Ovary (tissue), 9 donors: Measurements from ENCODE around the gene TCF12. TPM values are rescaled to one million over a fixed set of nuclear protein-coding genes. Genes with fewer than 3 reads are reported as not detected.

Experiments used
- DNase-seq, 5 donors: peaks; one replicate each; pipeline ENCODE4 v3.0.0-alpha.2; 2019 to 2020
- H3K27ac ChIP-seq, 2 donors: fragments of 200-600 bp; one replicate each; pipeline versions ENCODE4 v1.5.1 to v1.8.0; 2019 to 2022
- H3K27me3 ChIP-seq: fragments of 200-600 bp; one replicate; pipeline ENCODE4 v1.8.0; 2022
- H3K36me3 ChIP-seq: fragments of 200-600 bp; sonication (generic); one replicate; pipeline ENCODE4 v1.5.1; 2019
- H3K4me1 ChIP-seq: one replicate; pipeline ENCODE4 v1.8.1; 2013; ENCODE audit warnings: mild to moderate bottlenecking, moderate library complexity; ENCODE audit not compliant: insufficient read depth
- H3K4me3 ChIP-seq: fragments of 200-600 bp; sonication (generic); one replicate; pipeline ENCODE4 v1.5.1; 2017
- H3K9me3 ChIP-seq, 2 donors: fragments of 200-600 bp in 1 of 2; sonication (generic) in 1 of 2; one replicate each; pipeline versions ENCODE4 v1.5.1 to v1.8.1; 2013 to 2019; ENCODE audit warnings: mild to moderate bottlenecking in 1 of 2, moderate library complexity in 1 of 2
- EP300 ChIP-seq: sonication (generic); formaldehyde crosslinking; IDR thresholded peaks from one replicate; pipeline ENCODE4 v1.6.1; 2017; ENCODE audit warnings: antibody characterized with exemption
- POLR2A ChIP-seq: fragments of 450-650 bp; IDR thresholded peaks from one replicate; pipeline ENCODE4 v1.6.1; 2017; ENCODE audit warnings: antibody characterized with exemption, mild to moderate bottlenecking, moderate library complexity
- WGBS, 3 donors: extraction: QIAGEN DNeasy Blood & Tissue Kit in 1 of 3; methylation state at CpG; one replicate each; pipeline versions ENCODE4 v1.1.5 to v1.1.7; 2013 to 2017; 5-methylcytosine and 5-hydroxymethylcytosine counted together
- intact Hi-C, 4 donors: fragments of 100-400 bp; cut with DNase I; formaldehyde crosslinking; loops; one replicate each; pipeline versions ENCODE4 v1.11.0 to v1.15.1; 2022 to 2023
- polyA plus RNA-seq, 2 donors: library from polyadenylated mRNA; stranded (reverse); fragments of 200-250 nt in 1 of 2; fragments of 350-450 nt in 1 of 2; fragmentation: Illumina TruSeq in 1 of 2; extraction: RNeasy Lipid Tissue Mini Kit (QIAGEN cat#74804) in 1 of 2; gene quantifications; one replicate each; pipeline ENCODE4 v1.2.3, GENCODE V29; 2013 to 2014
- total RNA-seq, 7 donors: library from RNA; depleted of rRNA in 2 of 7; stranded (reverse); fragments of >200 nt in 2 of 7; fragmentation: NEBNext Ultra II Directional in 3 of 7; extraction: Animal tissue kit (Norgen Biotek cat#: 25700) in 3 of 7; gene quantifications; one replicate each; pipeline versions ENCODE4 v1.1.0 to v1.2.4, GENCODE V29; 2016 to 2023
- TF ChIP-seq, protein P1 (sequence below), 3 donors: fragments of 450-650 bp in 2 of 3; fragments of 200-600 bp in 1 of 3; IDR thresholded peaks; one replicate each; pipeline versions ENCODE4 v1.5.1 to v1.8.0; 2016 to 2022; ENCODE audit warnings: antibody characterized with exemption in 3 of 3, mild to moderate bottlenecking in 1 of 3
- donor health status: DM: no; HTN: no; CAD: no; lungs with moderate emphysema.
- donor health status: DM: no; HTN: no; CAD: no.
- donor health status: Bipolar disorder and iron deficiency.
- donor health status: DM: yes; HTN: yes; CAD: no.
- donor health status: DM: no; HTN: no; CAD: no.
- donor health status: DM: yes; HTN: yes; CAD: no.

Gene TCF12
- total and polyA plus RNA-seq, 9 donors = 28.6 to 150 (median 116) TPM

DNA sequence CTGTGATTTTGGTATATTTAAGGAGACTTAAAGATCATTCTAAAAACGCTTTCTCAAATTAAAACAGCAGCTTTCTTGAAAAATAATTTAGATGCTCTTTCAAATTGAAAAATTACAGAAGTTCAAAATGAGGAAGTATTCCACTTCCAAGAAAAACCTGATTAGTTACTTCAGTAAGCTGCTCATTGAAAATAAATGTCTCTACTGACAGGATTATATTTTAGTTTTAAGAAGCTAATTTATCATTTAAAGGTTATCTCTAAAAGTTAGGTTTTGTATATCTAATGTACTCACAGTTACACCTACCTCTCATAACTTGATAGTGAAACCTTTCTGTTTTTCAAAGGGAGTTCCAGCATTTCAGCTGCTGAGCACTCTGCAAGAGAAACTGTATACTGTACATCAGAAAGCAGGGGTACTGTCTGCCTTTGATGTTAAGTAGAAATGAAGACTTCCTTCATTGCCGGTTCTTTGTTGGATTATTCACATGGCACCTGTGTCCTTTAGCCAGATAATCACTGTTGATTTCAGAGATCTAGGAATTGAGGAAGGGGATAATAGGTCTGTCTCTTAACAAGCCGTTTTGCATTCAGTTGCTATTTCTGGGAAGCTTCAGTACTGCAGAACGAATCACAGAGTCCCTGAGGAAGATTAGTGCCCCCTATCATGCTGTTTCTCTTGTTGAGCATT, 161.6 kb downstream of the TCF12 start:
- peaks cover 5% of the 10 kb centered on the region for H3K4me1 ChIP-seq
- TF ChIP-seq, protein P1, sequence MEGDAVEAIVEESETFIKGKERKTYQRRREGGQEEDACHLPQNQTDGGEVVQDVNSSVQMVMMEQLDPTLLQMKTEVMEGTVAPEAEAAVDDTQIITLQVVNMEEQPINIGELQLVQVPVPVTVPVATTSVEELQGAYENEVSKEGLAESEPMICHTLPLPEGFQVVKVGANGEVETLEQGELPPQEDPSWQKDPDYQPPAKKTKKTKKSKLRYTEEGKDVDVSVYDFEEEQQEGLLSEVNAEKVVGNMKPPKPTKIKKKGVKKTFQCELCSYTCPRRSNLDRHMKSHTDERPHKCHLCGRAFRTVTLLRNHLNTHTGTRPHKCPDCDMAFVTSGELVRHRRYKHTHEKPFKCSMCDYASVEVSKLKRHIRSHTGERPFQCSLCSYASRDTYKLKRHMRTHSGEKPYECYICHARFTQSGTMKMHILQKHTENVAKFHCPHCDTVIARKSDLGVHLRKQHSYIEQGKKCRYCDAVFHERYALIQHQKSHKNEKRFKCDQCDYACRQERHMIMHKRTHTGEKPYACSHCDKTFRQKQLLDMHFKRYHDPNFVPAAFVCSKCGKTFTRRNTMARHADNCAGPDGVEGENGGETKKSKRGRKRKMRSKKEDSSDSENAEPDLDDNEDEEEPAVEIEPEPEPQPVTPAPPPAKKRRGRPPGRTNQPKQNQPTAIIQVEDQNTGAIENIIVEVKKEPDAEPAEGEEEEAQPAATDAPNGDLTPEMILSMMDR (IDR thresholded peaks at IDR 0.05) = no peak
- TF ChIP-seq POLR2A = no peak
- no peak for TF ChIP-seq EP300
- H3K27me3 ChIP-seq = no peaks in the 10 kb centered on the region
- DNase-seq = no peak
- H3K36me3 ChIP-seq = no peaks in the 10 kb centered on the region
- H3K4me3 ChIP-seq = no peak overlapping the region
- WGBS, 3 donors = 64 to 73% (median 68%) methylated on average over 4 of the region's 4 CpGs
- no peaks in the 10 kb centered on the region for H3K9me3 ChIP-seq
- no peak overlapping the region for H3K27ac ChIP-seq
- intact Hi-C loops = no loop called here

DNA sequence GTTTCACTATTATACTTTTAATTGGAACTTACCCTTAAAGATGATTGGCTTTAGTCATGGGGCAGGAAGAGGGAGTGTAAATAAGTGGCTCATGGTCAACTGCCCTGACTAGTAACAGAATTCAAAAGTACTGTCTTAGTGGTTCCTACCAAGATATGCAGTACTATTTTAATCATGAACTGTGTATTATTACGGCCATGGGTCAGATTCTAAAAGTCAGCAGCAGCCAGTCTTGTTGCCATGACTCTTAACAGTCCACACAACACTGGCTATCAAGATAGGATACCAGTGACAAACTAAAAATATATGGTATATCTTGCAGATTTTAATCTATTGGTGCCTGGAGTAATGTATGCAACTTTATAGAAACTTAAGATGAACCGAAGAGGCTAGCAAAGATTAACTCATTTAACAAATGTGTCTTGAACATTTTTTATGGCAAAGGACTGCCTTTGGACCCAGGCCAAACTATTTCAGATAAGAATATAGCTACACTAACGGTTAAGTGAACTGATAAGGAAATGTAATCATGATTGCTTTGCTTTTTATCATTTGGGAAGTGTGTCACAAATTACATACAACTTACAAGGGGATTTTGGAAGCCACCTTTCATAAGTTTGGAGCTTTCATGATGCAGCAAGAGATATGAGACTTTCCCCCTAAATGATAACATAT, 163.7 kb downstream of the TCF12 start:
- no peak for DNase-seq
- Histone ChIP-seq H3K27me3 (no peaks in the 10 kb centered on the region), H3K4me1 (peaks cover 5% of the 10 kb centered on the region), H3K9me3 (no peaks in the 10 kb centered on the region), H3K4me3 (no peak overlapping the region), H3K36me3 (no peaks in the 10 kb centered on the region), H3K27ac (no peak overlapping the region)
- TF ChIP-seq EP300 (no peak), POLR2A (no peak)
- TF ChIP-seq, protein P1 (IDR thresholded peaks at IDR 0.05) = no peak
- WGBS, 3 donors = 49 to 59% (median 57%) methylated on average over 3 of the region's 3 CpGs
- intact Hi-C loops = no loop called here

DNA sequence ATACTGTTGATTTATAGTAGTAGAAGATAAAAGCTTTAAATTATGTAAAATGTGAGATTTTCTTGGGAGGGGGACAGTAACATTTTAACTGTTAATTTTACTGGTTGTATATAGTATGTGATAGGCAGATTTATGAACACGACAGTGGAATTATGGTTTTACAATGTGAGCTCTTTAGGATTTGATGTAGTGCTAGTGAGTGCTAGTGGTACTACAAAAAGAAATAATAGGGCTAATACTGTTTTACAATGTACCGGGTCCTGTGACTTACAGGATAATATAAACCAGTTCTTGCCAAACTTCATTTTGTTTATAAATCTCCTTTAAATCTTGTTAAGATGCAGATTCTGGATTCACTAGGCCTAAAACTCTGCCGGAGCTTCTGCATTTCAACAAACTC, 165.7 kb downstream of the TCF12 start:
- Histone ChIP-seq H3K9me3 (no peaks in the 10 kb centered on the region), H3K4me1 (peaks cover 5% of the 10 kb centered on the region), H3K4me3 (no peak overlapping the region), H3K27me3 (no peaks in the 10 kb centered on the region), H3K27ac (no peak overlapping the region), H3K36me3 (no peaks in the 10 kb centered on the region)
- no peak for TF ChIP-seq EP300
- intact Hi-C loops = no loop called here
- 53 to 55% (median 55%) methylated on average over 3 of the region's 3 CpGs for WGBS, 3 donors
- no peak for DNase-seq

DNA sequence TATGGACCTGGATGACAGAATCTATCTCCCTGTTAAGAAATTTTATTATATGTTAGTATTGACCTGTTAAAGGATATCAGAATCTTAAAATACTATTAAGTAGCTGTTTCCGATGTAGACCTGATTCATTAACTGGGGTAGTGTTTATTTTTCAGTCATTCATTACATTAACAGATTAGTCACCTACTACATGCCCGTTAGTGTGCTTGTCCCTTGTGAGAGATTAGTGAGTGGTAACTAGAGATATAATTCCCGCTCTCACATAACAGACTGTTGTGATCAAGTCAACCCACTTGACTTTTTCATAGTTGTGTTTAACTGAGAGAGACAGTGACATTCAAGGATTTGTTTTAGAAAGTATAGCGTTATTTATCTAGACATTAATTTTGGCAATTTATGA, 166.8 kb downstream of the TCF12 start:
- no peak overlapping the region for H3K27ac ChIP-seq
- no peak for TF ChIP-seq EP300
- TF ChIP-seq POLR2A = no peak
- TF ChIP-seq, protein P1 (IDR thresholded peaks at IDR 0.05) = no peak
- no peaks in the 10 kb centered on the region for H3K27me3 ChIP-seq
- DNase-seq = no peak
- H3K36me3 ChIP-seq = no peaks in the 10 kb centered on the region
- WGBS, 3 donors = 92 to 95% (median 93%) methylated on average over 4 of the region's 4 CpGs
- intact Hi-C loops = no loop called here
- no peaks in the 10 kb centered on the region for H3K9me3 ChIP-seq
- no peak overlapping the region for H3K4me3 ChIP-seq
- peaks cover 3% of the 10 kb centered on the region for H3K4me1 ChIP-seq

DNA sequence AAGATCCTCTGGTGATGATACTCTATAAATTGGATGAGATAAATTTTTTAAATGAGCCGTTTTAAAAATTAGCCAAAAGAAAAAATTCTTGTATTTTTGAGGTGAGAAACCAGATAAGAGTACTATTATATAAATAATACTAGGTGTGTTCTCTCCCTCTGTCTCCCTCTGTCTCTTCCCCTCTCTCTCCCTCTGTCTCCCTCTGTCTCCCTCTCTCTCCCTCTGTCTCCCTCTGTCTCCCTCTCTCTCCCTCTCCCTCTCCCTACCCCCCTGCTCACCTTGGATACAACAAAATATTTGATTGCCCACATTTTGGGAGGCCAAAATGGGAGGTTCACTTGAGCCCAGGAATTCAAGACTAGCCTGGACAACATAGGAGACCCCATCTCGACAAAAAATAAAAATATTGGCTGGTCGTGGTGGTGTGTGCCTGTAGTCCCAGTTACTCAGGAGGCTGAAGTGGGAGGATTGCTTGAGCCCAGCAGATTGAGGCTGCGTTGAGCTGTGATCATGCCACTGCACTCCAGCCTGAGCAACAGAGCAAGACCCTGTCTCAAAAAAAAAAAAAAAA, 168.5 kb downstream of the TCF12 start:
- Histone ChIP-seq H3K4me1 (peaks cover 2% of the 10 kb centered on the region), H3K36me3 (no peaks in the 10 kb centered on the region), H3K27ac (no peak overlapping the region), H3K27me3 (no peaks in the 10 kb centered on the region), H3K9me3 (no peaks in the 10 kb centered on the region), H3K4me3 (no peak overlapping the region)
- DNase-seq = no peak
- intact Hi-C loops = no loop called here
- WGBS, 3 donors = 93 to 95% (median 94%) methylated on average over 4 of the region's 4 CpGs
- TF ChIP-seq, protein P1 (IDR thresholded peaks at IDR 0.05) = no peak
- no peak for TF ChIP-seq EP300
- TF ChIP-seq POLR2A = no peak
